Bronchial epithelial cell (primary cell): ENCODE data around the gene SEL1L3. TPM values are rescaled to one million over a fixed set of nuclear protein-coding genes. Genes with fewer than 3 reads are reported as not detected.

Source experiments
- DNase-seq: peaks from one replicate; pipeline ENCODE4 v3.0.0-alpha.2; 2010; ENCODE audit warnings: low read depth
- FAIRE-seq: peaks from 2 replicates; lab custom pipeline; 2011; peaks lifted over from hg19 to GRCh38; lab: Jason Lieb, UNC
- H3K27me3 ChIP-seq: 2 replicates; pipeline ENCODE4 v1.5.1; 2011; ENCODE audit warnings: low read length; ENCODE audit not compliant: control insufficient read depth, insufficient read depth
- H3K36me3 ChIP-seq: 2 replicates; pipeline ENCODE4 v1.5.1; 2011; ENCODE audit warnings: low read length; ENCODE audit not compliant: control insufficient read depth, insufficient read depth
- H3K4me3 ChIP-seq: 2 replicates; pipeline ENCODE4 v1.5.1; 2011; ENCODE audit warnings: mild to moderate bottlenecking, low read depth, low read length, control low read depth
- total RNA-seq: library from RNA; depleted of rRNA; stranded (reverse); fragments of >200 nt; gene quantifications from 2 replicates; pipeline ENCODE4 v1.2.1, GENCODE V29; 2014
- TF ChIP-seq, protein P1 (sequence below): IDR thresholded peaks from 2 replicates; pipeline ENCODE4 v1.5.1; 2011; ENCODE audit warnings: mild to moderate bottlenecking, moderate library complexity, low read length, control low read depth, inconsistent platforms; ENCODE audit not compliant: insufficient read depth, severe bottlenecking

The SEL1L3 gene
- total RNA-seq, 1 donor from 2014 or later = 117 TPM

DNA sequence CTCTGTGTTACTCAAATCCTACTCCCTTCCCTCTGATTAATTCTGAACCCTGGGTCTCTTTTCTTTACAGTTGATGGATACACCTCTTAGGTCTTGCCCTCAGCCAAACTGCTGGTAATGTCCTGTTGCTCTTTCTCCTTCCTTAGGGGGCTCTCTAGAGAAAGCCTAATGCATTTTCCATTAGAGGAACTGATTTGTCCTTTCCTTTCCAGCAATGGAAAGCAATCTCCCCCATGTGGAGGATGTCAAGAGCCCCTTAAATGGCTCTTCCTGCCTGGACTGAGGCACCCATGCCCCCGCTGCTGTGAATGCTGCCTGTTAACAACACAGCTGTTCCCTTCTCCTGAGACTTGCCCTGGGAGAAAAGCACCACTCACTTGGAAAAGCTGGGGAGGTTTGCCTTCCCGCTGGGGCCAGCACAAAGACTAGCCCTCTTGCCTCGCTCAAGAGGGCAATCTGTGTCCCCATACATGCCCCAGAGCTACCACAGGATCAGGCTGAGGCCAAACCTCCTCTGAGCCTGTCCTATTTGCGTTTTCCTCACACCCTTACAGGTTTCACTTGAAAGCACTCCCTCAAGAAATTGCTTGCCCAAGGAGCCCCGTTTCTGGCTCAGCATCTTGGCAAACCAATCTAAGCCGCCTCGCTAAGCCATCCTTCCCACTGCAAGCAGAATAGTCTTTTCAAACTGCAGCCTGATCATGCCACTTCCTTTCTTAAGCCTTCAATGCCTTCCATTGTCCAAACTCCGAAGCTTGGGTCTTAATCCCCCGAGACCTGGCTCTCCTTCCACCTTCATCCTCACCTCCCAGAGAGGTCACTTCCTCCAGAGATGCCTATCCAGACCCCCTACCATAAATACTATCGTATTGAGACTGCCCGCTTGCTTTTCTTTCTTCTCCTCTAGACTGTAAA lies 28.0 kb upstream of the SEL1L3 start:
- Histone ChIP-seq H3K27me3 (no peaks in the 10 kb centered on the region), H3K36me3 (no peaks in the 10 kb centered on the region), H3K4me3 (no peak overlapping the region)
- TF ChIP-seq, protein P1, sequence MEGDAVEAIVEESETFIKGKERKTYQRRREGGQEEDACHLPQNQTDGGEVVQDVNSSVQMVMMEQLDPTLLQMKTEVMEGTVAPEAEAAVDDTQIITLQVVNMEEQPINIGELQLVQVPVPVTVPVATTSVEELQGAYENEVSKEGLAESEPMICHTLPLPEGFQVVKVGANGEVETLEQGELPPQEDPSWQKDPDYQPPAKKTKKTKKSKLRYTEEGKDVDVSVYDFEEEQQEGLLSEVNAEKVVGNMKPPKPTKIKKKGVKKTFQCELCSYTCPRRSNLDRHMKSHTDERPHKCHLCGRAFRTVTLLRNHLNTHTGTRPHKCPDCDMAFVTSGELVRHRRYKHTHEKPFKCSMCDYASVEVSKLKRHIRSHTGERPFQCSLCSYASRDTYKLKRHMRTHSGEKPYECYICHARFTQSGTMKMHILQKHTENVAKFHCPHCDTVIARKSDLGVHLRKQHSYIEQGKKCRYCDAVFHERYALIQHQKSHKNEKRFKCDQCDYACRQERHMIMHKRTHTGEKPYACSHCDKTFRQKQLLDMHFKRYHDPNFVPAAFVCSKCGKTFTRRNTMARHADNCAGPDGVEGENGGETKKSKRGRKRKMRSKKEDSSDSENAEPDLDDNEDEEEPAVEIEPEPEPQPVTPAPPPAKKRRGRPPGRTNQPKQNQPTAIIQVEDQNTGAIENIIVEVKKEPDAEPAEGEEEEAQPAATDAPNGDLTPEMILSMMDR = no peak
- FAIRE-seq (no peak), DNase-seq (no peak)

DNA sequence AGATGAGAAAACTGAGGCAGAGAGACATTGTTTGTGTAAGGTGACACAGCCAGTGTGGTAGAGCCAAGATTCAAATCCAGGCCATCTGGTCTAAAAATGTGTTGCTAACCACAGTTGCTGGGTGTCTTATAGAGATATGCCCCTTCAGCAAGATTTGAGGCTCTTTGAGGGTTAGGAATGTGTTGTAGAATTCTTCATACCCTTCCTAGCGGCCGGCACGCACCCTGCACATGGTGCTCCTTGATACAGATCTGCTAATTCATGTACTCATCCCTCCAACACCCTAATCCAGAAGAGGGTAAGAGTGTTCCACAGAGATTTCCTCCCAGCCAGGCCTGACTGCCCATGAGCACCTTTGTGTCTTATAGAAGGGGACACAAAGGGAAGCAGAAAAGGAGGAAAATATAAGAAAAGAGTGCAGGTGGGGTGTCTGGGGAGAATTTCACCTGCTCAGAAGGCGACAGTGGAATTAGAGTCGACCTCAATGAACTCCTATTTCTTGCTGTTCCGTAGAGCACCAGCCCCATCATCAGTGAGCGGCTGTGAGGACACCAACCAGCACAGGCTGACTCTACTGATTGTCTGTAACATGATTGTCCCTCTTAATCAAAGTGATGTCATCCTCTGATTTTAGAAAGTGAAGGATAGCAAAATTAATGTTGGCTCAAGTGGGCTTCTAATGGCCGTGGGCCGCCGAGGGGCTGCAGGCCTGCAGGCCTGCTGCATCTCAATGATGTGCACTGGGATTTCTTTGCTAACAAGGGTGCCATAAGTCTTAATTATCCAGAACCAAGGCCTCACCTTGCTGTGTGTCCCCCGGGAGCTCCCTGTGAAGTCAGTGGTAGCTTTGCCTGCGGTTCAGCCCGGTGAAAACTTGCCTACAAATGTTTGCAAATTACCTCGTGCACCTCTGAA lies 27.1 kb upstream of the SEL1L3 start:
- Histone ChIP-seq H3K27me3 (no peaks in the 10 kb centered on the region), H3K4me3 (no peak overlapping the region), H3K36me3 (no peaks in the 10 kb centered on the region)
- TF ChIP-seq, protein P1 = no peak
- FAIRE-seq (no peak), DNase-seq (no peak)

DNA sequence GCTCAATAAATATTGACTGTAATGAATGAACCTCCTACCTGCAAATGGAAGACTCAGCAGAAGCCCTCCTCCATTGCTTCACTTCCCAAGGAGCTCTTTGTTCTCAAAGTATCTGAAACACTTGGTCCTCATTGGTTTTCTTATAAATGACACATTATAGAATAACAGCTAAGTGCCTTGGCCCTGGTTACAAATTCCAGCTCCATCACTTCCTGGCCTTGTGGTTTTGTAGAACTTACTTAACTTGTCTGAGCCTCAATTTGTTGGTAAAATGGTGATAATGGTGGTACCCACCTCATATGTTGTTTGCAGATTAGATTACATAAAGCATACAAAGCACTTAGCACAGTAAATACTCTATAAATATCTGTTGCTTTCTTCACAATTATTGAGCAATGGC lies 26.0 kb upstream of the SEL1L3 start:
- peak; percentile 50 for DNase-seq
- H3K4me3 ChIP-seq = no peak overlapping the region
- TF ChIP-seq, protein P1 = no peak
- H3K36me3 ChIP-seq = no peaks in the 10 kb centered on the region
- H3K27me3 ChIP-seq = no peaks in the 10 kb centered on the region
- FAIRE-seq = no peak

DNA sequence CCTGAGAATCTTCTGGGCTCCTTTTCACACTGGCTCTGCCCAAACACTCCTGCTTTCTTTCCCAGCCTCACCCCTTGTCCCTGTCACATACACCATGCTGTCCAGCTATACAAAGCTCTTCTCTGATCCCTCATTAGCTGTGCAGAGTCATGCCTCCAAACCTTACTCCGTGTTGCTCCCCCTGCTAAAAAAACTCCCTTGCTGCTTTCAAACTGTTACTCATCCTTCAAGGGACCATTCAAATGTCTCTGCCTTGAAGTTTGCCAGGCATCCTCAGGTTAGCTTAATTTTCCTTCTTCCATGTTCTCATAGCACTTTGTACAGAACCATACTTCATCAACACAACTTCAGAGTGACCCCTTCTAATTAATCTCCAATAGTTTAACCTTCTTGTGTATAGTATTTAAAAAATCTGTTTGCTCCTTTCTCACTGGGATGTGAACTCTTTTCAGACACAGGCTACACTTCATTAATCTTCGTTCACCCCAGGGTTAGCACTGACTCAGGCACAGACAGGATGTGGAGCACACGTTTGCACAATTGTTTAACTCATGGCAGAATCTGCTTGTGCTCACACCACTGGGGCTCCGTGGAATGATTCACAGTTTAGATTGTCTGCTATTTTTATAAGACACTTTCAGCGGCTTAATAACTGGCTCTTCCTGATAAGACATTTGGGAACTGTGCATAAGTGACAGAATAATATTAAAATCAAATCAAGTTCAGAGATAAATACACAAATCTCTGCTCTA lies 21.4 kb upstream of the SEL1L3 start:
- TF ChIP-seq, protein P1 = no peak
- peak; percentile 90 for DNase-seq
- Histone ChIP-seq H3K4me3 (no peak overlapping the region), H3K27me3 (no peaks in the 10 kb centered on the region), H3K36me3 (no peaks in the 10 kb centered on the region)
- no peak for FAIRE-seq

DNA sequence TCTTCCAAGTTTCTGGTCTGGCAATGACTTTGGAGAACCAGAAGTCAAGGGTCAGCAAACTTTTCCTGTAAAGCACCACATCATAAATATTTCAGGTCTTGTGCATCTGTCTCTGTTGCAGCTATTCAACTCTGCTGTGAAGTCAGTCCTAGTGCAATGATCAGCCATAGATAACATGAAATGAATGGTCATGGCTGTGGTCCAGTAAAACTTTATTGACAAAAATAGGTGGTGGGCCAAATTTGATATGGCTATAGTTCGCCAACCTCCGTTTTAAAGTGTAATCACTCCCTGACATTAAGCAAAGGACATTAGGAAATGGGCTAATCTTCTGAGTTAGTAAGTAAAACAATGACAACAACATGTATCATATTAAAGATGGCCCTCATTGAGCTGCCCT lies 20.8 kb upstream of the SEL1L3 start:
- no peak overlapping the region for H3K4me3 ChIP-seq
- FAIRE-seq = no peak
- DNase-seq = no peak
- no peaks in the 10 kb centered on the region for H3K36me3 ChIP-seq
- no peaks in the 10 kb centered on the region for H3K27me3 ChIP-seq
- TF ChIP-seq, protein P1 = no peak
